Middle frontal gyrus (tissue), 1 donor: ENCODE data around the gene SMCO2.

Source experiments
- DNase-seq: peaks from one replicate; pipeline ENCODE4 v3.0.0-alpha.2; 2015; ENCODE audit warnings: low spot score; ENCODE audit errors: extremely low spot score

SMCO2 gene

DNA sequence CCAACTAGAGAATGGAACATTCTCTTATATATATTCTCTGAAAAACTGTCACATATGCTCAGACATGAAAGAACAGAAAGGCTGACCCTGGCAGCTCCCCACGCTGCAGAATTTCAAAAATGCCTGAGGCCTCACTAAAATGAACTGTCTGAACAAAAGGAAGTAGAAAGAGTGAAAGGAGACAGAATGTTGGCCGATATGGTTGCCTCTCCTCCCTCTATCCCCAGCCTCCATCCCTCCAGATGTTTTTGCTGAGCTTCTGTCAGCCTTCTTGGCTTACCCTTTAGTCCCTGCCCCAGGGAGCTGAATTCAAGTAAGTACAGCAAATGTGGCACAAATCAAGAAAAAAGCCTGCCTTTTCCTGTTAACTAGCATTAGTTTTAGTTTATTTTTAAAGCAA, 6.9 kb downstream of the SMCO2 start:
- no peak for DNase-seq

DNA sequence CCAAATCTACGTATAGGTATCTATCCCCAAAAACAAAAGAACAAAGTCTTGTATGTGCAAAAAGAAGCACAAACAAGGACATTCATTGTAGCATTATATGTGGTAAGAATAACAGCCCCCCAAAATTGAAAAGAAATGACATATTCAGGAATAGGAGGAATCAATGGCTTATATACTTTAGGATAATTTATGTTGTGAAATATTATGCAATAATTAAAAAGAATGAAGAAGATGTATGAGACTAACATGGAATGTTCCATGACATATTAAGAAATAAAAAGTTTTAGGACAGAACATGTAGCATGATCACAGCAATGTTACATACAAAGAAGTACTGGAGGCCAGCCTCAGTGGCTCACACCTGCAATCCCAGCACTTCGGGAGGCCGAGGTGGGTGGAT, 9.1 kb downstream of the SMCO2 start:
- DNase-seq: no peak

DNA sequence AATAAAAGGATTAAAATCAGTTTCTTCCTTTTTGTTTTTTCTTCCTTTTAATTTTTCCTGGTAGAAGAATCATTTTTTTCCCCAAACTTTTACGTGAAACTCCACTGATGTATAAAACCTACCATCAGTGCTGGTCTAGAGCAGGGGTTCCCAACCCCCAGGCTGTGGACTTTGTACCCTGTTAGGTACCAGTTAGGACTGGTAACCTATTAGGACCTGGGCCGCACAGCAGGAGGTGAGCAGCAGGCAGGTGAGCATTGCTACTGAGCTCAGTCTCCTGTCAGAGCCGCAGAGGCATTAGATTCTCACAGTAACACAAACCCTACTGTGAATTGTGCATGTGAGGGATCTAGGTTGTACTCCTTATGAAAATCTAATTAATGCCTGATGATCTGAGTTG, 10.1 kb downstream of the SMCO2 start:
- no peak for DNase-seq

DNA sequence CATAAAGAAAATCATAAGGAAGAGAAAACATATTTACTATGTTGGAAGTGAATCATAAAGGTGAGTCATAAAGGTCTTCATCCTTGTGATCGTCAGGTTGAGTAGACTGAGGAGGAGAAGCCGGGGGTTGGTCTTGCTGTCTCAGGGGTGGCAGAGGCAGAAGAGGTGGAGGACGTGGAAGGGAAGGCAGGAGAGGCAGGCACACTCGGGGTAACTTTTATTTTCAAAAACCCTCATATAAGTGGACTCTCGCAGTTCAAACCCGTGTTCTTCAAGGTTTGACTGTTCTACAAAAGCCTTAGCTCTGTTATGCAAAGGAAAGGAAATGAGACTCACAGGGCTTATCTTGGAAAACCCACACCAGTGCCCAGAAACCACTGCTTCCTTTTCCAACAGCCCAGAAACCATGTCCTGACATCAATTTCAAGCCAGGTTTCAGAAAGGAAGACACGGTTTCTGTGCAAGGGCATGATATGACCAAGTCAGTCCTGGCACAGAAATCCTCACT, 14.0 kb downstream of the SMCO2 start:
- no peak for DNase-seq

DNA sequence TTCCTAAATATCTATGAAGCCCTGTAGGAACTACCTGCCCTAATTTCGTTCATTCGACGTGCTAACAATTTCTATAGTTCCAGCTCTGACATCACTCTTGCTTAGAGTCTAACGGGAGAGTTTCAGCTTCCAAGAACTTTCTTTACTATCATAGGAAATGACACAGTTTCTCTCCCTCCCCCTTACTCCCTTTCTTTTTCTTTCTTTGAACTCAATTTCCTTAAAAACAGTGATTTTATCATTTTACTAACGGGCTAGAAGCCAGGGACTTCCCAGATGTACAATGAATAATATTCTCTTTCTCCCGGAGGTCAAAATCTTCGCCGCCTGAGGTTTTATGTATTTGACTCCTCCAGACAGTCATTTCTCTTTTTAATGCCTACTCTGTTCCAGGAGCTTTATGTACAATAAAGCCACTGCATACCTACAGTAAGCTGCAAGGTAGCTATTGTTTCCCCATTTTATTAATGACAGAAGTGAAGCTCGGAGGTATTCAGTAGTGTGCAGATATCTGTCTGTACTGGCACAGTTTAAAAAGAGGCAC, 15.7 kb downstream of the SMCO2 start:
- no peak for DNase-seq

DNA sequence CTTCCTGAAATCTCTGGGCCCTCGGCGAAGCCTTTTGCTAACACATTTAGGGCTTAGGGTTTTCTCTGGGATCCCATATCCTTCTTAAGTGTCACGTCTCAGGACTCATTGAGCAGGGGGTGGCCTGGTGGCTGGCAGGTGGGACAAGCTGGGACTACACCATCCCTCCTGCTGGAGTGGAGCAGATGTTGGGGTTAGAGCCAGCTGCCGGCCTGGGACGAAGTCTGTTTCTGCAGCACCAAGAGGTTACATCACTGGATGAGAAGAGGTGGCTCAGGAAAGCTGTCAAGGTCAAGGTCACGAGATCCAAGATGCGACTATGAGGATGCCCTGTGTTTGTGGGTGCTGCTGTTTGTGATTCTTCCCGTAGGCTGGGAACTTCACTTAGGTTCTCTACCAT, 16.3 kb downstream of the SMCO2 start:
- no peak for DNase-seq

DNA sequence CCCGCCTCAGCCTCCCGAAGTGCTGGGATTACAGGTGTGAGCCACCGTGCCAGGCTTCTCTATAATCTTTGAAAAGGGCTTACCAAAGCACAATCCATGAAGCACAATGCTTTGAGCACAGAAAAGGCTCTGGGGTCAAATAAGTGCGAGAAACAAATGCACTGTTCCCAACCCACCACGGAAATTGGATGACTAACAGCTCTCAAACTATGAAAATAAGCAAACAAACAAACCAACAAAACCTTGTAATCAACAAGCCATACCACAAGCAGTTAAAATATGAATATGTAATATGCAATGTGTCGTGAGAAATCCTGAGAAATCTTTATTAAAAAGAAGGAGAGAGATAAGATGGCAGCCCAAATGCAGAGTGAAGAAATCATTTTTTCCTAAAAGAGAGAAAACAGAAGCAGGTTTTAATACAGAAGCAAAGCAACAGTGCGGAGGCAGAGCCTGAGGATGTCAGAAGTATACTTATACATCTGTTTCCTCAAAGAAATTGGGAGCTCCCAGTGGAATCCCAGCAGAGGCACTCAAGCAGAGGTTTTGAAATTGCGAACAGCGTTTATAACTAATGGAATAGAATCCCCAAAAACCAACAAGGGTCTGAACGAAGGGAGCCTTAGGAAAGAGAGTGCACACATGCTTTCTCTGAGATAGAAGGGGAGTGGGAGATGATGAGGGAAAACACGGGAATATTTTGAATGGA, 17.1 kb downstream of the SMCO2 start:
- DNase-seq: no peak

DNA sequence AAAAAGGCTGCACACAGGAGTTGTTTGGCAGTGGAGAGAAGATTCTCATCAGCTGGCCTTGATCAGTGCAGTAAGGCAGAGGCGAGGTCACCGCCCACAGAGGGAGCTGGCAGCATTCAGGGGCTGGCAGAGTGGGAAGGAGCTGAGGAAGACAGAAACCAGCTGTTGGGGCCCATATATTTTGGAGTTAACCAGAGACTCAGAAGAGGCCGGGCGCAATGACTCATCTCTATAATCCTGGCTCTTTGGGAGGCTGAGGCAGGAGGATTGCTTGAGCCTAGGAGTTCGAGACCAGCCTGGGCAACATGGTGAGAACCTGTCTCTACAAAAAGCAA, 17.7 kb downstream of the SMCO2 start:
- no peak for DNase-seq

DNA sequence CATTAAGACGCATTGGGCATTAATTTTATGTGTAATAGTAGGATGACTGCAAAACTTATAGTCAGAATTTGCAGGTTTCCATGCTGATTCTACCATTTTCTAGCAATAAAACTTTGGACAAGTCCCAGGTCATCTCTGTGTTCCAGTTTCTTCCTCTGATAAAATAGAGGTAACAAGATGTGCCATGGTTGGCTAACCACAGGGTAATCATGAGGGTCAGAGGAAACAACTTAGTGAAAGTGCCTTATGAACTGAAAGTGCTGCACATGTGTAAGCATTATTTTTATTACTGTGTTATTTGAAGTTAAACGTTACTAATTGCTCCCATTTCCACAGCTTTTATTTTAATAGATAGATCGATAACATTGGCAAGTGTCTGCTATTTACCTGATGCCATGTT, 21.1 kb downstream of the SMCO2 start:
- DNase-seq: no peak

DNA sequence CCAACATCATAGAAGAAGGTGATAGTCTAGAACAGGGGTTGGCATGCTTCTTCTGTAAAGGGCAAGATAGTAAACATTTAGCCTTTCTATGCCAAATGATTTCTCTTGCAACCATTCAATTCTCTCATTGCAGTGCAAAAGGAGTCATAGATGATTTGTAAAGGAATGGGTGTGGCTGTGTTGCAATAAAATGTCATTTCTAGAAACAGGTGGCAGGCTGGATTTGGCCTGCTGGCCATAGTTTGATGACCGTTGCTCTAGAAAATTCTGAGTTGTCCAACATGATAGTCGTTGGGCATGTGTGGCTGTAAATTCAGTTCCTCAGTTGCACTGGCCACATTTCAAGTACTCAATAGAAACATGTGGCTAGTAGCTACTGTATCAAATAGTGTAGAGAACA, 21.7 kb downstream of the SMCO2 start:
- no peak for DNase-seq

DNA sequence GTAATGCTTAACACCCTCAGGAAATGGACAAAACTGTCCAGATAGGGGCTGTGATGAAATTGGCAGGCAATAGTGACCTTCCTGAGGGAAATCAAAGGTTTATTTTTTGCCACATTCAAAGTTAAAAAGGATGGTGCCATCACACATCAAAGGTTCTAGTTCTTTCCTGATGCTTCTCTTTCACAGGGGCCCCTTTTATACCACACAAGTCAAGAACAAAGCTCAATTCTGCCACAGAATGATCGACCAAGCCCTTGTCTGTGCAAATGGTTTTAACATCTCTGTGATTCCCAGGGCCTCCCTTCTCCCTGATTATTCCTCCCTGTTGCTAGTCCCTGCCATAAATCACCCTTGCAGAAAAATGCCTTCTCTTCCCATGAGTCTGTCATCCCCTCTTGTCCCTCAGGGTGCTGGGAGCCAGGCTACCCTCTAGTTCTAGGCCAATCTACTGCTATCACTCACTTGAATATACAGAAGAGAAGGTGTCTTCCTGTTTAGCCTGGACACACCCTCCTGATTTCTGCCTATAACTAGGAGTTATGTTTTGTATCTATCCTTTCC, 22.7 kb downstream of the SMCO2 start:
- DNase-seq: no peak

DNA sequence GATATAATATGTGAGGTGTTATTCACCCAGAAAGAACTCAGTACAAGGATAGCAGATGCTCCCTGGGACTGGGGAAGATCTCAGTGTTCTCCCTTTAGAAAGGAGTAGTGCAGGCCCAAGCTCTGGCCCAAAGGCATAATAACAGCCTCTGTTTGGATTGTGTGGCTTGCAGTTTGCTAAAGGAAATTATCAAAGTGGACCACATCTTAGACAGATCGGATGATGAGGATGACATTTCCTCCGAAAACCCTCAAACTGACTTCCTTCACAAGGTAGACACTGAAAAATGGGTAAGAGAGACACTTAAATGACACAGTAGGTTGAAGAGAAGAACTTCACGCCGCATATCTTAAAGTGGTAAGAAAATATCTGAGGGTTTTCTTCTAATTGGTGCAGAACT, 26.1 kb downstream of the SMCO2 start:
- no peak for DNase-seq

DNA sequence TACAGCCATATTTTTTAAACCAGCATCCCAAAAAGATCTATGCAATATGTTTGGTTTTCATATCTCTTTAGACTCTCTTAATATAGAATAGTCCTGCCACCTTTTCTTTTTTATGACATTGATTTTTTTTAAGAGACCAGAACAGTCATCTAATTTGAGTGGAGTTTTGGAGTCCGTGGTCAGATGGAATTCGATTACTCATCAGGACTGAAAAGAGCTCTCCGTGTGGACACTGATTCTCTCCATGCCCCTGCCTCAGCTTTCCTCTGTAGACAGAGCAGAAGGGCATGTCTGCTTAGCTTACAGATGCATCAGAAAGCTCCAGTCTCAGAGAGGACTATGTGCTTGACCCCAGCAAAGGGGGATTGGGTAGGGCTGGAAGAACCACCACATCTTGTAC, 27.8 kb downstream of the SMCO2 start:
- no peak for DNase-seq

DNA sequence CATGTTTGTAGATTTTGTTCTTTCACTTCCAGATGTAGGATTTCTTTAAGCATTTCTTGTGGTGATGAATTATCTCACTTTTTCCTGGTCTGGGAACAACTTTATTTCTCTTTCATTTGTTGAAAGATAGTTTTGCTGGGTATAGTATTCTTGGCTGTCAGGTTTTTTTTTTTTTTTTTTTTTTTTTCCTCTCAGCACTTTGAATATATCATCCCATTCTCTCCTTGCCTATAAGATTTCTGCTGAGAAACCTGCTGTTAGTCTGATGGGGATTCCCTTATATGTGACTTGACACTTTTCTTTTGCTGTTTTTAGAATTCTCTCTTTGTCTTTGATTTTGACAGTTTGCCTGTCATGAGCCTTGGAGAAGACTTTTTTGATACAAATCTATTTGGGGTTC, 30.5 kb downstream of the SMCO2 start:
- no peak for DNase-seq

DNA sequence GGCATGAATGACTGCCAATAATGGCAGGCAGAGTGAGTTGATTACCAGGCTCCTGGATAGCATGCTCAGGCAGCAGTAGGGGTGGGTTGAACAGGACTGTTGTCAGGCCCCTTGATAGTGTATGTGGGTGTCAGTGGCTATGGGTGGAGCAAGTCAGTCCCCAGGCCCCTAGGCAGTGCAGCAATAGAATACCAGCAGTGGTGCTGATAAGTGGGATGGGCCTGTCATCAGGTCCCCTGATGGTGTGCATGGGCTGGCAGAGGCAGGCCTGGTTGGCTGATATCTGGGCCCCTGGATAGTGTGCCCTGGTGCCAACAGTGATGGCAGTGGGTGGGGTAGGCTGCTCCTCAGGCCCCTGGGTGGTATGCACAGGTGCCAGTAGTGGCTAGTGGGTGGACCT, 32.4 kb downstream of the SMCO2 start:
- DNase-seq: no peak

DNA sequence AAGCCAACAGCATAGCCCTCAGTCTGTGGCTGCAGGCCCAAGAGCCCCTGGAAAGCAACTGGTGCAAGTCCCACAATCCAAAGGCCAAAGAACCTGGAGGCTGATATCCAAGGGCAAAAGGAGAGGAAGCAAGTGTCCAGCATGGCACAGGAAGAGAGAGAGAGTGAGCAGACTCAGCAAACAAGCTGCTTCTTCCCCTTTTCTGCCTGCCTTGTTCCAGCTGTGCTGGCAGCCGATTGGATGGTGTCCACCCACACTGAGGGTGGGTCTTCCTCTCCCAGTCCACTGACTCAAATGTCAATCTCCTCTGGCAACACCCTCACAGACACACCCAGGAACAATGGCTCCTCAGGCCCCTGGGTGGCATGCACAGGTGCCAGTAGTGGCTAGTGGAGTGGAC, 33.5 kb downstream of the SMCO2 start:
- DNase-seq: no peak

DNA sequence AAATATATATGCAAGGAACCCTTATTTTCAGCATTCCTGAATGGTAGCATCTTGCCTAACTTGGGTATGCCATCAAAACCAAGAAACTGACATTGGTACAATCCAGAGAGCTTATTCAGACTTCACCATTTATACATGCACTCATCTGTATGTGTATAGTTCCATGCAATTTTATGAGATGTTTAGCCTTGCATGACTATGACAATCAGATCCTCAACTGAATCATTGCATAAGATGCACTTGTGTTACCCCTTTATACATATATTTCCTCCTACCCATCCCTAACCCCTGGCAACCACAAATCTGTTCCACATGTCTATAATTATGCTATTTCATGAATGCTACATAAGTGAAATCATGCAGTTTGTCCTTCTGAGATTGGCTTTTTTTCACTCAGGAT, 40.4 kb downstream of the SMCO2 start:
- DNase-seq: no peak

DNA sequence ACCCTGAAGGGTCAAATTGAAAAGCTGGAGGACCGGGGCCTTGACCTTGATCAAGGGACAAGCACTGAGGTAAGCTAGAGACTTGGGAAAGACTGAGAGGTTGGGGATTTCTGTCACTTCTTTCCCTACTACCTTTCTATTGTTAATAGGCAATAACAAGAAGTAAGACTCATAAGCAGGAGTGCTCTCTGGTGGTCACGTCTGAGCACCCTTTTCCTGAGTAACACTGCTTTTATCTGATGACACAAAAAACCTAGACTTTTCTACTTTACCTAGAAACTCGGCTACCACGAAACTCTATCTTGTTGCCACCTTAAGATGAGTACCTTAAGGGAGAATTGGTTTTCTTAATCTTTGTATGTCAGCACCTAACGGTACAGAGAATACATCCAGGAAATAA, 41.9 kb downstream of the SMCO2 start:
- no peak for DNase-seq

DNA sequence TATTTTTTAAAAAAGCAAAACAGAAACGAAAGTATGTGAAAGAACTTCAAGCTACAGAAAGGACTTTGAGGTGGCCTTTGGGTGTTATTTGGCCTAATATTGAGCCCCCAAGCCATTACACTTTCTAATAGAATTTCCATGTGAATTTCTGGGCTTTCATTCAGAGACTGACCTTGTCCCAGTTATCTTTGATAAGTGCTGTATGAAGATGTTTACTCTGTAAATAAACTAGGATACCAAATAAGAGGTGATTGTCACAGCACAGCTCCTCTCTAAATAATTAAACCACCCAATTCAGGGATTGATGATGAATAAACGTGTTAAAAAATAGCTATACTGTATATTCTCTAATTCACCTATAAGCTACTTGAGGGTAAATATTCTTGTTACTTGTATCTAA, 44.7 kb downstream of the SMCO2 start:
- no peak for DNase-seq

DNA sequence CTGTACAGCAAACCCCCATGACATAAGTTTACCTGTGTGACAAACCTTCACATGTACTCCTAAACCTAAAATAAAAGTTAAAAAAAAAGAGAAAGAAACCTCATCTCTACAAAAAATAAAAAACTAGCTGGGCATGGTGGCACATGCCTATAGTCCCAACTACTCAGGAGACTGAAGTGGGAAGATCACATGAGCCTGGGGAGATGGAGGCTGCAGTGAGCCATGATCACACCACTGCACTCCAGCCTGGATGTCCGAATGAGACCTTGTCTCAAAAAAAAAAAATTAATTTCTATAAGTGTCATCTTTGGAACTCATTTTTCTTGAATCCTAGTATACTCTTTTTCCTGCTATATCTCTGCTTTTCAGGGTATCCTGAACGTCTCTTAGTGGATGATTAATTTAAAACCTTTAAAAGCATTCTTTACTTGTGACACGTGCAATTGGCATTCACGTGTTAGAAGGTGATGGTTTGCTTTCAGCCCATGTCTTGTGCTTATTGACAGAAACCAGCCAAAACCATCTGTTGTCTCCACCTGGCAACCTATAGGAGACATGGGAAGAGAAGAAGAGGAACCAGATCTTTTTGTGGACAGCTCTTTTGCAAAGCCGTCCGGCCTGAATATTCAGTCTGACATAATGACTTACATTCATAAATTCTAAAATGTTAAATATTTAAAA, 46.9 kb downstream of the SMCO2 start:
- no peak for DNase-seq

DNA sequence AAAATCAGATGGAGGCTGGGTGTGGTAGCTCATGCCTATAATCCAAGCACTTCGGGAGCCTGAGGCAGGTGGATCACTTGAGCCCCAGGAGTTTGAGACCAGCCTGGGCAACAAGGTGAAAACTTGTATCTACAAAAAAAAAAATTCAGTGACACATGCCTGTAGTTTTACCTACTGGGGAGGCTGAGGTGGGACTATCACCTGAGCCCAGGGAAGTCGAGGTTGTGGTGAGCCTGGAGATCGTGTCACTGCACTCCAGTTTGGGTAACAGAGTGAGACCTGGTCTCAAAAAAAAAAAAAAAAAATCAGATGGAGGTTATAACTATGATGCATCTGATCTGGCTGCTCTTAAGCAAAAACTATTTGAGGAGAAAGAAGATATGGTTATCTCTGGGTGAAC, 50.9 kb downstream of the SMCO2 start:
- no peak for DNase-seq

DNA sequence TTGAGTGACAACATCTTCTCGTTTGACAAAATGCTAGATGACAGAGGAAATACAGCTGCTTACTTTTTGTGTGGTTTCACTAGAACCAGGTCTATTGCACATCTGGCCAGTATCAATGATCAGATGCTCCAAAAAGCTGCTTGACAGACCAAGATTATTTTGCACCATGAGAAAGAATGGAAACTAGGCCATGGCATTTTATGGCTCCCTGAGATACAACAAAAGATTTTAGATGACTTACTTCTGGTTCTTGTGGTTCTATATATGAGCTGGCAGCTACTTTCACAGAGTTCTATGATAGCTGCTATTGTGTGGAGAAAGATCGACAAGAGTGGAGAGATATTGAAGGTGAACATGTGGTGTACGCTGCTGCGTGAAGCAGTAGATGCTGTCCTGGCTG, 51.6 kb downstream of the SMCO2 start:
- no peak for DNase-seq

DNA sequence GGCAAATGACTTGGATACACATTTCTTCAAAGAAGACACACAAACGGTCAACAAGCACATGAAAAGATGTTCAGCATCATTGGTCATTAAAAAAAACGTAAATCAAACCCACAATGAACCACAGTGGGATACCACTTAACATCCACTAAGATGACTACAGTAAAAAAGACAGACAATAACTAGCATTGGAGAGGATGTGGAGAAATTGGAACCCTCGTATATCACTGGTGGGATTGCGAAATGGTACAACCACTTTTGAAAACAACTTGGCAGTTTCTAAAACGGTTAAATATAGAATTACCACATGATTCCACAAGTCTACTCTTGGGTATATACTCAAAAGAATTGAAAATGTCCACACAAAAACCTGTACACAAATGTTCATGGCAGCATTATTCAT, 52.2 kb downstream of the SMCO2 start:
- no peak for DNase-seq
